HL-60 (cell line): ENCODE data around the gene HNRNPCL1.

Source experiments
- CTCF ChIP-seq: IDR thresholded peaks from one replicate; pipeline ENCODE4 v1.5.1; 2011; ENCODE audit warnings: low read length, control low read depth, inconsistent platforms; ENCODE audit not compliant: insufficient read depth
- GABPA ChIP-seq: IDR thresholded peaks from 2 replicates; pipeline ENCODE4 v1.6.1; 2012; ENCODE audit warnings: low read depth
- POLR2AphosphoS5 ChIP-seq: IDR thresholded peaks from 2 replicates; pipeline ENCODE4 v1.6.1; 2012; ENCODE audit warnings: low read depth
- REST ChIP-seq: IDR thresholded peaks from 2 replicates; pipeline ENCODE4 v1.6.1; 2012; ENCODE audit warnings: low read depth; ENCODE audit not compliant: insufficient replicate concordance
- SPI1 ChIP-seq: IDR thresholded peaks from 2 replicates; pipeline ENCODE4 v1.6.1; 2012; ENCODE audit warnings: low read depth, mild to moderate bottlenecking, borderline replicate concordance

GRCh38 chr1:12810691-12811408, 37.7 kb downstream of the HNRNPCL1 start:
- TF ChIP-seq CTCF (no peak), REST (no peak), POLR2AphosphoS5 (no peak), GABPA (no peak), SPI1 (no peak)
